Erythroblast (primary cell): ENCODE data around the gene PTPRT.

ENCODE experiments used
- GATA1 ChIP-seq: IDR thresholded peaks from 2 replicates; pipeline ENCODE4 v1.6.1; 2011; ENCODE audit warnings: low read depth, mild to moderate bottlenecking, control low read depth, low read length, moderate library complexity
- POLR2A ChIP-seq: IDR thresholded peaks from 2 replicates; pipeline ENCODE4 v1.6.1; 2011; ENCODE audit warnings: mild to moderate bottlenecking, low read length

GRCh38 chr20:42193119-42193518 lies 996.6 kb downstream of the PTPRT start:
- TF ChIP-seq POLR2A (no peak), GATA1 (no peak)
